OCI-LY1 (cell line): ENCODE data around the gene ST8SIA3.

Experiments used
- H2AFZ ChIP-seq: fragments of 200-600 bp; sonication (generic), shearing (Covaris generic); 2 replicates; pipeline ENCODE4 v1.6.0; 2014; ENCODE audit warnings: antibody characterized with exemption, mild to moderate bottlenecking, low read length
- H3F3A ChIP-seq: fragments of 200-600 bp; sonication (generic), shearing (Covaris generic); 2 replicates; pipeline ENCODE4 v1.6.0; 2014; ENCODE audit warnings: mild to moderate bottlenecking, antibody characterized with exemption, low read length, moderate library complexity; ENCODE audit not compliant: insufficient read depth
- H3K27ac ChIP-seq: fragments of 200-600 bp; sonication (generic); 2 replicates; pipeline ENCODE4 v1.5.1; 2014; ENCODE audit warnings: low read length, mixed run types, mild to moderate bottlenecking, low read depth; ENCODE audit not compliant: poor library complexity, severe bottlenecking
- H3K27me3 ChIP-seq: fragments of 200-600 bp; sonication (generic); 2 replicates; pipeline ENCODE4 v1.6.0; 2014; ENCODE audit warnings: antibody characterized with exemption, mild to moderate bottlenecking, low read length, moderate library complexity; ENCODE audit not compliant: insufficient read depth
- H3K36me3 ChIP-seq: fragments of 200-600 bp; sonication (generic); 2 replicates; pipeline ENCODE4 v1.6.1; 2014; ENCODE audit warnings: mild to moderate bottlenecking, antibody characterized with exemption, low read length, moderate library complexity, mixed read lengths; ENCODE audit not compliant: insufficient read depth
- H3K4me1 ChIP-seq: fragments of 200-600 bp; sonication (generic); 2 replicates; pipeline ENCODE4 v1.5.1; 2014; ENCODE audit warnings: mild to moderate bottlenecking, low read length, moderate library complexity; ENCODE audit not compliant: insufficient read depth, severe bottlenecking
- H3K4me2 ChIP-seq: fragments of 200-600 bp; sonication (generic), shearing (Covaris generic); 2 replicates; pipeline ENCODE4 v1.6.1; 2014; ENCODE audit warnings: low read length
- H3K4me3 ChIP-seq: fragments of 200-600 bp; sonication (generic); 2 replicates; pipeline ENCODE4 v1.5.1; 2014; ENCODE audit warnings: low read length, low read depth, mild to moderate bottlenecking, mixed read lengths; ENCODE audit not compliant: poor library complexity, severe bottlenecking
- H3K79me2 ChIP-seq: fragments of 200-600 bp; shearing (Covaris generic); 2 replicates; pipeline ENCODE4 v1.6.1; 2016; ENCODE audit warnings: mixed run types, low read length, mixed read lengths; ENCODE audit not compliant: insufficient read depth
- H3K9ac ChIP-seq: fragments of 200-600 bp; sonication (generic), shearing (Covaris generic); 2 replicates; pipeline ENCODE4 v1.6.1; 2014; ENCODE audit warnings: mild to moderate bottlenecking, low read length, mixed read lengths
- H3K9me2 ChIP-seq: fragments of 200-600 bp; sonication (generic), shearing (Covaris generic); 2 replicates; pipeline ENCODE4 v1.6.1; 2014; ENCODE audit warnings: low read depth, mild to moderate bottlenecking, low read length, mixed read lengths
- H3K9me3 ChIP-seq: fragments of 200-600 bp; shearing (Covaris generic); 2 replicates; pipeline ENCODE4 v1.6.1; 2014; ENCODE audit warnings: low read length, mixed read lengths
- H4K20me1 ChIP-seq: fragments of 200-600 bp; sonication (generic), shearing (Covaris generic); 2 replicates; pipeline ENCODE4 v1.6.0; 2016; ENCODE audit warnings: mild to moderate bottlenecking, low read length; ENCODE audit not compliant: insufficient read depth
- CTCF ChIP-seq: fragments of 200-600 bp; sonication (generic), shearing (Covaris generic); IDR thresholded peaks from 2 replicates; pipeline ENCODE4 v1.5.1; 2017; ENCODE audit warnings: mild to moderate bottlenecking, antibody characterized with exemption, low read length, moderate library complexity, mixed read lengths
- EZH2 ChIP-seq: fragments of 200-600 bp; sonication (generic), shearing (Covaris generic); IDR thresholded peaks from 2 replicates; pipeline ENCODE4 v1.8.0; 2017; ENCODE audit warnings: borderline replicate concordance, mixed run types, mild to moderate bottlenecking, antibody characterized with exemption, low read length, moderate library complexity, mixed read lengths

Gene ST8SIA3

DNA sequence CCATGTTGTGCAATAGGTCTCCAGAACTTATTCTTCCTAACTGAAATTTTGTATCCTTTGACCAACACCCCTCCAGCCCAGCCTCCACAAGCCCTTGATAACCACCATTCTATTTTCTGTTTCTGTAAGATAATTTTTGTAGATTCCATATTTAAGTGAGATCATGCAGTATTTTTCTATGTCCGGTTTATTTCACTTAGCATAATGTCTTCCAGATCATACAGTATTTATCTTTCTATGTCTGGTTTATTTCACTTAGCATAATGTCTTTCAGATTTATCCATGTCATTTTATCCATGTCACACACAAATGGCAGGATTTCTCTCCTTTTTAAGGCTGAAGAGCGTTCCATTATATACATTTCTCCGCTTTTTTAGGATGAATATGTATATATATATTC is 58.4 kb downstream of the ST8SIA3 start:
- no peak overlapping the region for H3K27ac ChIP-seq
- no peak overlapping the region for H3K9ac ChIP-seq
- H3K27me3 ChIP-seq = no peaks in the 10 kb centered on the region
- H3K79me2 ChIP-seq = no peaks in the 10 kb centered on the region
- H3K9me2 ChIP-seq = no peaks in the 10 kb centered on the region
- no peak overlapping the region for H3K4me2 ChIP-seq
- no peaks in the 10 kb centered on the region for H4K20me1 ChIP-seq
- no peak overlapping the region for H3K4me3 ChIP-seq
- no peak overlapping the region for H2AFZ ChIP-seq
- H3K4me1 ChIP-seq = no peaks in the 10 kb centered on the region
- H3K36me3 ChIP-seq = no peaks in the 10 kb centered on the region
- no peak for TF ChIP-seq EZH2
- no peak for TF ChIP-seq CTCF
- H3K9me3 ChIP-seq = no peaks in the 10 kb centered on the region
- H3F3A ChIP-seq = no peaks in the 10 kb centered on the region; the same call in 1 of the 2 replicates

DNA sequence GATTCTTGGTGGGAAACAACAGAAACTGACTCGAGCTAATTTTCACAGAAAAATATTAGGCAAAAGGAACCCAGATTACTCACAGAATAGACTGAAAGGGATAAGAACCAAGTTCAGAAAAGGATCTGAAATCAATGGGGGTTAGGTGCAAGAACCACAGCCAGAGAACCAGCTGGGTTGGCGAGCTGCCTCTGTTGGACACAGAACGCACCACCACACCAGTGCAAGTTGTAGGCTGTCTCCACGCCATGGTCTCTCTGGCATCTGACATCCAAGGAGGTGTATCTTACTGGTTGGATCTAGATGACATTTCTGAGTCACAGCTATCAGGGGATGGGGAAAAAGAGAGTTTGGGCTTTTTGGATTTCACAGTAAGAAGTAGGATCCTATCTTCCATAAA is 64.2 kb downstream of the ST8SIA3 start:
- TF ChIP-seq CTCF = no peak
- no peak for TF ChIP-seq EZH2
- H3K4me2 ChIP-seq = no peak overlapping the region
- no peaks in the 10 kb centered on the region for H3K27me3 ChIP-seq
- no peaks in the 10 kb centered on the region for H3K79me2 ChIP-seq
- no peaks in the 10 kb centered on the region for H3K9me3 ChIP-seq
- H3K9me2 ChIP-seq = no peaks in the 10 kb centered on the region
- H3K4me1 ChIP-seq = no peaks in the 10 kb centered on the region
- H3K4me3 ChIP-seq = no peak overlapping the region
- no peak overlapping the region for H2AFZ ChIP-seq
- no peak overlapping the region for H3K27ac ChIP-seq
- H4K20me1 ChIP-seq = no peaks in the 10 kb centered on the region
- H3K36me3 ChIP-seq = no peaks in the 10 kb centered on the region
- H3F3A ChIP-seq = no peaks in the 10 kb centered on the region
- no peak overlapping the region for H3K9ac ChIP-seq
